OCI-LY7 (cell line): ENCODE results near the gene DDB1. TPM values are rescaled to one million over a fixed set of nuclear protein-coding genes. Genes with fewer than 3 reads are reported as not detected.

Experiments used
- BruUV-seq: library from RNA; stranded (reverse); fragments of 400-500 nt; replicated peaks from 2 replicates; lab custom pipeline; 2021; lab: Mats Ljungman, UMichigan
- CTCF ChIA-PET: fragments of 300-600 bp; sonication (Branson Sonifier 250); formaldehyde crosslinking; loops from one replicate; lab custom pipeline; 2022; ENCODE audit warnings: antibody characterized with exemption; ENCODE audit not compliant: unreplicated experiment; lab: Charles Lee
- POLR2A ChIA-PET: fragments of 300-600 bp; sonication (Branson Sonifier 250); formaldehyde crosslinking; loops from one replicate; lab custom pipeline; 2022; ENCODE audit warnings: antibody characterized with exemption; lab: Charles Lee
- DNase-seq: peaks from one replicate; pipeline ENCODE4 v3.0.0-alpha.2; 2015; ENCODE audit warnings: low spot score
- H2AFZ ChIP-seq: fragments of 200-600 bp; sonication (generic), shearing (Covaris generic); 2 replicates; pipeline ENCODE4 v1.6.1; 2014; ENCODE audit warnings: mild to moderate bottlenecking, antibody characterized with exemption, low read length, moderate library complexity
- H3K27ac ChIP-seq: fragments of 200-600 bp; sonication (generic); 2 replicates; pipeline ENCODE4 v1.5.1; 2014; ENCODE audit warnings: mixed run types, low read depth, mild to moderate bottlenecking, moderate library complexity, low read length, inconsistent platforms; ENCODE audit not compliant: poor library complexity, severe bottlenecking
- H3K36me3 ChIP-seq: fragments of 200-600 bp; sonication (generic); 2 replicates; pipeline ENCODE4 v1.6.1; 2014; ENCODE audit warnings: mild to moderate bottlenecking, antibody characterized with exemption, low read length, moderate library complexity, mixed read lengths; ENCODE audit not compliant: insufficient read depth
- H3K4me1 ChIP-seq: fragments of 200-600 bp; sonication (generic); 2 replicates; pipeline ENCODE4 v1.5.1; 2014; ENCODE audit warnings: mild to moderate bottlenecking, low read length; ENCODE audit not compliant: insufficient read depth, poor library complexity, severe bottlenecking
- H3K4me2 ChIP-seq: fragments of 200-600 bp; sonication (generic); 2 replicates; pipeline ENCODE4 v1.6.1; 2014; ENCODE audit warnings: mild to moderate bottlenecking, low read length
- H3K4me3 ChIP-seq: fragments of 200-600 bp; sonication (generic); 2 replicates; pipeline ENCODE4 v1.5.1; 2014; ENCODE audit warnings: mild to moderate bottlenecking, low read depth, low read length; ENCODE audit not compliant: poor library complexity, severe bottlenecking
- H3K79me2 ChIP-seq: fragments of 200-600 bp; sonication (generic); 2 replicates; pipeline ENCODE4 v1.6.1; 2016; ENCODE audit warnings: low read depth, mild to moderate bottlenecking, low read length, moderate library complexity, mixed read lengths; ENCODE audit not compliant: insufficient read depth
- H3K9me2 ChIP-seq: fragments of 200-600 bp; sonication (generic); 2 replicates; pipeline ENCODE4 v1.6.1; 2016; ENCODE audit warnings: mild to moderate bottlenecking, low read length, mixed read lengths; ENCODE audit not compliant: insufficient read depth
- H3K9me3 ChIP-seq: fragments of 200-600 bp; sonication (generic); 2 replicates; pipeline ENCODE4 v1.6.1; 2014; ENCODE audit warnings: mild to moderate bottlenecking, mixed run types, low read length, mixed read lengths
- H4K20me1 ChIP-seq: fragments of 200-600 bp; sonication (generic); 2 replicates; pipeline ENCODE4 v1.6.1; 2014; ENCODE audit warnings: mild to moderate bottlenecking, antibody characterized with exemption, low read length, moderate library complexity, mixed read lengths; ENCODE audit not compliant: insufficient read depth
- EZH2phosphoT487 ChIP-seq: fragments of 200-600 bp; sonication (generic); IDR thresholded peaks from 2 replicates; pipeline ENCODE4 v1.6.1; 2018; ENCODE audit warnings: low read depth, borderline replicate concordance, mild to moderate bottlenecking, mixed run types, antibody characterized with exemption, low read length, moderate library complexity, mixed read lengths
- intact Hi-C: fragments of 100-400 bp; cut with micrococcal nuclease; formaldehyde crosslinking; loops from one replicate; pipeline ENCODE4 v1.10.0; 2022; ENCODE audit not compliant: unreplicated experiment
- total RNA-seq, 2 experiments: library from RNA; depleted of rRNA in 1 of 2; stranded (reverse); fragments of >200 nt in 1 of 2; shearing (Covaris generic) in 1 of 2; gene quantifications; 2 replicates each; pipeline ENCODE4 v1.2.3, GENCODE V29; 2014 to 2022
- TF ChIP-seq, protein P1 (sequence below): fragments of 200-600 bp; sonication (generic); conservative IDR thresholded peaks from 2 replicates; pipeline ENCODE4 v1.5.1; 2014; ENCODE audit warnings: mild to moderate bottlenecking, antibody characterized with exemption, low read length, moderate library complexity, mixed read lengths

DDB1 gene
- total RNA-seq, 2 experiments from 2014 or later: 194 to 225 TPM

DNA sequence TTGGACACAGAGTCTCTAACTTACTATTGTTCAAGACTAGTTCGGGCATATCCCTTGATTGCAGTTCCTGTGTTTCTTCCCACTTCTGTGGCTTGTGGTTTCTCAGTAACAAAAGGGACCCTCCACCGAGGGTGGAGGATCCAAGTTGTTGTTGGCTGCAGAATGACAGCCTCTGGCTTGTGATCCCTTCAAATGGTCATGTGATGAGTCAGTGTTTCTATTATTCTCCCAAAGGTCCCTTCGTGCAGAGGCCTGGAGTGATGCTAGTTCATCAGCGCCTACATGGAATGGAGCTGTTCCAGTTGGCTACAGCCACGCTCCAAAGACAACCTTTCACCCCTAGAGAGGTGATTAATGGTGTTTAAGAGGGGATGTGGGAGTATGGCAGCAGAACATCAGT, 35.2 kb downstream of the DDB1 start:
- Histone ChIP-seq H3K4me2 (no peak overlapping the region), H3K4me3 (no peak overlapping the region), H3K36me3 (peaks cover 59% of the 10 kb centered on the region), H4K20me1 (no peaks in the 10 kb centered on the region; the same call in 1 of the 2 replicates), H3K9me2 (no peaks in the 10 kb centered on the region), H3K4me1 (peaks cover 24% of the 10 kb centered on the region), H3K9me3 (no peaks in the 10 kb centered on the region), H3K27ac (no peak overlapping the region), H2AFZ (no peak overlapping the region), H3K79me2 (no peaks in the 10 kb centered on the region)
- CTCF ChIA-PET: no interaction called here
- DNase-seq: no peak
- TF ChIP-seq, protein P1, sequence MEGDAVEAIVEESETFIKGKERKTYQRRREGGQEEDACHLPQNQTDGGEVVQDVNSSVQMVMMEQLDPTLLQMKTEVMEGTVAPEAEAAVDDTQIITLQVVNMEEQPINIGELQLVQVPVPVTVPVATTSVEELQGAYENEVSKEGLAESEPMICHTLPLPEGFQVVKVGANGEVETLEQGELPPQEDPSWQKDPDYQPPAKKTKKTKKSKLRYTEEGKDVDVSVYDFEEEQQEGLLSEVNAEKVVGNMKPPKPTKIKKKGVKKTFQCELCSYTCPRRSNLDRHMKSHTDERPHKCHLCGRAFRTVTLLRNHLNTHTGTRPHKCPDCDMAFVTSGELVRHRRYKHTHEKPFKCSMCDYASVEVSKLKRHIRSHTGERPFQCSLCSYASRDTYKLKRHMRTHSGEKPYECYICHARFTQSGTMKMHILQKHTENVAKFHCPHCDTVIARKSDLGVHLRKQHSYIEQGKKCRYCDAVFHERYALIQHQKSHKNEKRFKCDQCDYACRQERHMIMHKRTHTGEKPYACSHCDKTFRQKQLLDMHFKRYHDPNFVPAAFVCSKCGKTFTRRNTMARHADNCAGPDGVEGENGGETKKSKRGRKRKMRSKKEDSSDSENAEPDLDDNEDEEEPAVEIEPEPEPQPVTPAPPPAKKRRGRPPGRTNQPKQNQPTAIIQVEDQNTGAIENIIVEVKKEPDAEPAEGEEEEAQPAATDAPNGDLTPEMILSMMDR: no peak
- no peak for TF ChIP-seq EZH2phosphoT487
- intact Hi-C loops: no loop called here
- POLR2A ChIA-PET: interaction anchor here (0.6 kb wide), 1 partner anchor 10 kb away, joined by 7 read pairs; no protein-coding TSS in a partner anchor
- no TSS peak for BruUV-seq

- Histone ChIP-seq H3K4me1 (peaks cover 24% of the 10 kb centered on the region), H4K20me1 (no peaks in the 10 kb centered on the region; the same call in 1 of the 2 replicates), H3K36me3 (peaks cover 55% of the 10 kb centered on the region), H3K79me2 (no peaks in the 10 kb centered on the region), H3K4me3 (no peak overlapping the region), H3K9me3 (no peaks in the 10 kb centered on the region), H3K9me2 (no peaks in the 10 kb centered on the region), H3K4me2 (no peak overlapping the region), H3K27ac (no peak overlapping the region), H2AFZ (no peak overlapping the region)
- CTCF ChIA-PET: no interaction called here
- no TSS peak for BruUV-seq
- intact Hi-C loops: no loop called here
- POLR2A ChIA-PET: interaction anchor here (0.6 kb wide), 1 partner anchor 9 kb away, joined by 7 read pairs; no protein-coding TSS in a partner anchor
- no peak for DNase-seq
- TF ChIP-seq EZH2phosphoT487: no peak
- TF ChIP-seq, protein P1: no peak
Observed at GRCh38 chr11:61297341-61297740, 35.6 kb downstream of the DDB1 start.

- intact Hi-C loops: no loop called here
- POLR2A ChIA-PET: interaction anchor here (0.9 to 1.4 kb wide), 2 partner anchors 40 to 67 kb away, joined by 3 to 5 read pairs; partner anchors contain the start of gene TMEM138
- CTCF ChIA-PET: no interaction called here
- no peaks in the 10 kb centered on the region for H3K9me3 ChIP-seq
- H4K20me1 ChIP-seq: no peaks in the 10 kb centered on the region
- peaks cover 24% of the 10 kb centered on the region for H3K4me1 ChIP-seq
- peaks cover 38% of the 10 kb centered on the region for H3K36me3 ChIP-seq
- no peak for DNase-seq
- peak overlapping the region; percentile 68 for H3K4me3 ChIP-seq
- no peak for TF ChIP-seq EZH2phosphoT487
- TF ChIP-seq, protein P1: no peak
- H3K9me2 ChIP-seq: no peaks in the 10 kb centered on the region
- H3K4me2 ChIP-seq: peak overlapping the region; percentile 82
- H3K79me2 ChIP-seq: no peaks in the 10 kb centered on the region
- no TSS peak for BruUV-seq
- H3K27ac ChIP-seq: no peak overlapping the region
- H2AFZ ChIP-seq: no peak overlapping the region
Observed at GRCh38 chr11:61295596-61295926, 37.3 kb downstream of the DDB1 start.
